MM.1S (cell line): ENCODE measurements around the gene POFUT2.

Experiments used
- CTCF ChIP-seq: fragments of 300-600 bp; sonication (generic); IDR thresholded peaks from 2 replicates; pipeline ENCODE4 v1.5.1; 2016; ENCODE audit warnings: antibody characterized with exemption, low read length, mixed read lengths
- EZH2phosphoT487 ChIP-seq: fragments of 300-600 bp; sonication (generic); IDR thresholded peaks from 2 replicates; pipeline ENCODE4 v1.6.1; 2018; ENCODE audit warnings: antibody characterized with exemption, low read length

GRCh38 chr21:45330075-45330781, 42.5 kb upstream of the POFUT2 start:
- TF ChIP-seq CTCF (no peak), EZH2phosphoT487 (no peak)
